Posterior vena cava (tissue), 2 donors: ENCODE results near the gene APPL2. TPM values are rescaled to one million over a fixed set of nuclear protein-coding genes. Genes with fewer than 3 reads are reported as not detected.

Source experiments
- DNase-seq: peaks from one replicate; pipeline ENCODE4 v3.0.0-alpha.2; 2020; ENCODE audit warnings: low spot score
- intact Hi-C, 2 donors: fragments of 100-400 bp; cut with DNase I; formaldehyde crosslinking; loops; one replicate each; pipeline versions ENCODE4 v1.14.1 to v1.14.2; 2022 to 2023
- long read RNA-seq, 2 donors: library from polyadenylated mRNA; unstranded; transcript quantifications; one replicate each; pipeline ENCODE4 v2.0.0, GENCODE V29; 2020 to 2021
- total RNA-seq, 2 donors: library from RNA; stranded (reverse); fragmentation: NEBNext Ultra II Directional; extraction: Animal tissue kit (Norgen Biotek cat#: 25700); gene quantifications; one replicate each; pipeline ENCODE4 v1.2.1, GENCODE V29; 2021
- donor health status: DM: yes; HTN: yes; CAD: no.
- donor health status: DM: yes; HTN: yes; CAD: no.

APPL2 gene, protein sequence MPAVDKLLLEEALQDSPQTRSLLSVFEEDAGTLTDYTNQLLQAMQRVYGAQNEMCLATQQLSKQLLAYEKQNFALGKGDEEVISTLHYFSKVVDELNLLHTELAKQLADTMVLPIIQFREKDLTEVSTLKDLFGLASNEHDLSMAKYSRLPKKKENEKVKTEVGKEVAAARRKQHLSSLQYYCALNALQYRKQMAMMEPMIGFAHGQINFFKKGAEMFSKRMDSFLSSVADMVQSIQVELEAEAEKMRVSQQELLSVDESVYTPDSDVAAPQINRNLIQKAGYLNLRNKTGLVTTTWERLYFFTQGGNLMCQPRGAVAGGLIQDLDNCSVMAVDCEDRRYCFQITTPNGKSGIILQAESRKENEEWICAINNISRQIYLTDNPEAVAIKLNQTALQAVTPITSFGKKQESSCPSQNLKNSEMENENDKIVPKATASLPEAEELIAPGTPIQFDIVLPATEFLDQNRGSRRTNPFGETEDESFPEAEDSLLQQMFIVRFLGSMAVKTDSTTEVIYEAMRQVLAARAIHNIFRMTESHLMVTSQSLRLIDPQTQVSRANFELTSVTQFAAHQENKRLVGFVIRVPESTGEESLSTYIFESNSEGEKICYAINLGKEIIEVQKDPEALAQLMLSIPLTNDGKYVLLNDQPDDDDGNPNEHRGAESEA
- total RNA-seq = 10 to 100 TPM; 40.3 to 41.2 TPM
- long read RNA-seq, donor 1, transcript APPL2-201 (21 exons, 3,239 nt) = major isoform, 20 of 38 reads
- long read RNA-seq, donor 1, partial matches to known transcripts = 8 of 38 reads
- long read RNA-seq, donor 1, other reads (novel, unspliced or antisense) = 10 of 38 reads
- long read RNA-seq, donor 2, transcript APPL2-213 (21 exons, 2,190 nt) = minor isoform, 7 of 68 reads
- long read RNA-seq, donor 2, transcript APPL2-201 (21 exons, 3,239 nt) = major isoform, 28 of 68 reads
- long read RNA-seq, donor 2, partial matches to known transcripts = 16 of 68 reads
- long read RNA-seq, donor 2, other reads (novel, unspliced or antisense) = 17 of 68 reads

DNA sequence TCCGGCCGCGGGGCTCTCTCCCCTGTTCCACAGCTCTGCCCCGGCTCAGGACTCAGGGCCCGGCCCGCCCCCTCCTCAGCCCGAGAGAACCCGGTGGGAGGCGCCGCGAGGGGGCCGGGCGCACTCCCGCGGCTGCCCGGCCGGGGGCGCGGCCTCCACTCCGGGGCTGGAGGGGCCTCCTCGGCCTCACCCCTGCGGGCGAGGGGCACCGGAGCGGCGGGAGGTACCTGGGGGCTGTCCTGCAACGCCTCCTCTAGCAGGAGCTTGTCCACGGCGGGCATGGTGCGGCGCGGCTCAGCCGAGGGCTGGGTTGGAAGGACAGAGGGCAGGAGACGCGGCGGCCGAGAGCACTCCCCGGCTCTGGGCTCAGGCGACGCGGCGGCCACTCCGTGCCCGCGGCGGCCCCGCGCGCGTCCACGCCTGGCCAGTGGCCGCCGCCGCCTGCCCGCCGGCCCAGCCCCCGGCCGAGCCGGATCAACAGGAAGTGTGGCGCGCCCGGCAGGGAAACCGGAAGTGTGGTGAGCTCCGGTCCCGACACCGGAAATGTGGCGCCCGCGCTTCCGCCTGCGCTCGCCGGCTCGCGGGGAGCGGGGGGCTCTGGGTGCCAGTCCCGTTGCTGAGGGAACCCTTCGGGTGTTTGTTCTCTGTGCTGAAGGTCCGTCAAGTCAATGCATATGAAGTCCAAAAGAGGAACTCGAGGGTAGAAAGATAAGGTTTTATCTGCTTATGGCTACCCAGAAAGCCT, at the start of gene APPL2:
Gene APPL2, minus strand, starts transcription at position 443 of the 745 bp plus-strand sequence. Its CDS starts 162 bp downstream, at position 281.
- peak; percentile 98 for DNase-seq
- intact Hi-C loops = no loop called here

DNA sequence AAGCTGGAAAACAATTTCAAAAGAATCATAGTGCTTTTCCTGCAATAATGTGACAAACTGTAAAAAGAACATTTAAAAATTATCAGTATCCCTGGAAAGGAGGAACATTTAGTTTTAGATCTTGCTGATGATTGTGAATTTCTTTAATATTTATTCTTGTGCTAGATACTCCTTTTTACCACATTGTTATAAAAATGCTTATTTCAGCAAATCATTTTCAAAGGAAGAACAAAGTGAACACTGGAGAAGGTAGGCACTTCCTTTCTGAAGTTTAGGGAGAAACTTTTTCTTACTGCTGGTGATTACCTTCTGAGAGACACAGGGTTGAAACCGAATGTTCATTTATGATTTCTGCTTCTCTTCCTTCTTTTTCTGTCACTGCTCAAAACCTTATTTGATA, 49.4 kb upstream of the APPL2 start:
- DNase-seq = no peak
- intact Hi-C loops = no loop called here

DNA sequence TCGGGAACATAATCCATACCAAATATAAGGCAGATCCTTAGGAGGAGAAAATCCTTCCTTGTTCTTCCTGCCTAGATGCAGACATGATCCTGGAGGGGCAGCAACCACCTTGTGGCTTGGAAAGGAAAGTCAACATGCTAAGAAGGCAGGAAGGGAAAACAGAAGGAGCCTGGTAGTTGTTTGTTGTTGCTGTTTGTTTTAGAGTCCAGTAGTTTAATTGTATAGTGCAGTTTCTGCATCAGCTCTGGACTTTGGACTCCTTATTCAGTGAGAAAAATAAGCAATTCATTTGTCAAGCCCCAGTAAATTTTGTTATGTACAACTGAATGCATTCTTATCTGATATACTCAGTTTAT, 45.7 kb upstream of the APPL2 start:
- intact Hi-C loops = no loop called here

DNA sequence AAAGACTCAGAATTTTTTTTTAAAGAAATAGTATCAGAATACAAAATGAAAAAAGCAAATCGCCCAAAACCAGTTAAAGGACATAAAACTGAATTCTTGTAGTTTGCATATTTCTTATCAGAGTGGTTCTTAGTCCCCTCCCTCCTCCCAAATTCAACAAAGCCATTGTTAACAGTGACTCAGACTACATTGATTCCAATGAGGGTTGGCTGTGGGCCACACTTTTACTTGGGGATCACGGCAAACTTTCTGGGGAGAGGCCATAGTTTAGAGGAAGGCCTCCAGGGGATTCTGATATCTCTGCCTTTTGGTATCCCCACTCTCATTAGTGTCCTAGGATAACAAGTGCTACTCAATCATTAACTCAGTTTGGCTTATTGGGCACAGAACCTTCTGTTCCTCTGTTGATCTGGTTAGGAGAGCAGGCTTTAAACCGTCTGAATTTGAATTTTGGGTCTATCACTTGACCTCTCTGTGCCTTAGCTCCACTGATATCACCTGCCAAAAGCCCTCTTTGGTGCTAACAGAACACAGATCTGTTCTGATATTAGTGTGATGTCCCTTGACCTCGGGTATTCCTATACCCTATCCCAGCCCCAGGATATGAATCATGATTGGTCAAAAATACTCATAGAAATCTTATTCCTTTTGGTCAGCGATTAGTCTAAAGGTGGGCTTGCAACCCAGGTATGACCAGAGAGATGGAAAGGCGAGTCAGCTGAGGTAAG, 45.2 kb upstream of the APPL2 start:
- intact Hi-C loops = no loop called here
- DNase-seq = no peak

More for the DNA sequence above, 45.7 kb upstream of the APPL2 start:
- DNase-seq = no peak

DNA sequence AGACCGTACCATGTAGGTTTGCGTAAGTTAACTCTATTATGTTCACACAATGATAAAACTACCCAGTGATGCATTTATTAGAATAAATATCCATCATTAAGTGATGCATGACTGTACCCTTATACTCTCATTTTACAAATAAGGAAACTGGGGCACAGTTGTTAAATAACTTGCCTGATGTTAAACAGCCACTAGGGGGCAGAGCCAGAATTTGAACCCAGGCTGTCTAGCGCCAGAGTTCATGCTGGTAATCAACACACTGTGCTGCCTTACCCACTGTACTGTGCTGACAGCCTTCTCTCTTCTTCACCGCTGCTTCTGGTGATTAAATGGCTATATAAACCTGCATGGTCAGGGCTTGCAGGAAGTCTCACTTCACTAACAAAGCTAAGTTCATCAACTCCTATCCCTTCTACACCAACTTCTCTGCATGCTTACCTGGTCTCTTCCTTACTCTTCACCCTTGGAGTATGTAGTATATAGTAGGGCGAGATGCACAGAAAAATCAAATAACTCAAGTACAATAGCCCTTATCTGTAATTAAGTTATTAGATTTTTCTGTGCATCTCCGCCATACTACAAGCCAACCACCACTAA, 43.6 kb upstream of the APPL2 start:
- no peak for DNase-seq
- intact Hi-C loops = no loop called here

DNA sequence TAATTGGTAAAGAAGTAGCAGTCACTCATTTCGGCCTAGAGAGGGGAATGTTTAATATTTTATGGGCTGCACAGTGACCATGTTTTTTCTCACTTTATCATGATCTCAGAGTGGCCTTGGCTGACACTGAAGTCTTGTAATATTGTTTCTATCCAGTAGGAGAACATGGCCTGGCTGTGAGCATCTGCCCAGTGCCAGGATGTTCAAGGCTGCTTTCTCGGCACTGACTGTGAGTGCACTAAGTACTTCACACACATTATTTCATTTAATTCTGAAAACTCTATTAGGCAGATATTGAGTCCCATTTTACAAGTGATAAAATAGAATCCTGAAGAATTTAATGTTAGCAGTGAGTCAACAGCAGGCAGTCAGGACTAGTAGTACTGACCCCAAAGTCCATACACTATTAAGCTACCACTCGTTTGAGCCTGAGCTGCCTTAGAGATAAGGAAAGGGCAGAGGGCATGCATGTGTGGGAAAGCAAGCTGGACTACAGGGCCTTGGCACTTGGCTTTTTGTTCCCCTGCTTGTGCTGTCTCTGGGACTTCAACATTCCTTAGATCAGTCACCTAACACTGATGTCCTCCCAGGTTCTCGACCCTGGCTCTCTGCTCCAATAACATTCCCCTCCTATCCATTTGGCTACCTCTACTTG, 42.2 kb upstream of the APPL2 start:
- intact Hi-C loops = no loop called here
- no peak for DNase-seq

DNA sequence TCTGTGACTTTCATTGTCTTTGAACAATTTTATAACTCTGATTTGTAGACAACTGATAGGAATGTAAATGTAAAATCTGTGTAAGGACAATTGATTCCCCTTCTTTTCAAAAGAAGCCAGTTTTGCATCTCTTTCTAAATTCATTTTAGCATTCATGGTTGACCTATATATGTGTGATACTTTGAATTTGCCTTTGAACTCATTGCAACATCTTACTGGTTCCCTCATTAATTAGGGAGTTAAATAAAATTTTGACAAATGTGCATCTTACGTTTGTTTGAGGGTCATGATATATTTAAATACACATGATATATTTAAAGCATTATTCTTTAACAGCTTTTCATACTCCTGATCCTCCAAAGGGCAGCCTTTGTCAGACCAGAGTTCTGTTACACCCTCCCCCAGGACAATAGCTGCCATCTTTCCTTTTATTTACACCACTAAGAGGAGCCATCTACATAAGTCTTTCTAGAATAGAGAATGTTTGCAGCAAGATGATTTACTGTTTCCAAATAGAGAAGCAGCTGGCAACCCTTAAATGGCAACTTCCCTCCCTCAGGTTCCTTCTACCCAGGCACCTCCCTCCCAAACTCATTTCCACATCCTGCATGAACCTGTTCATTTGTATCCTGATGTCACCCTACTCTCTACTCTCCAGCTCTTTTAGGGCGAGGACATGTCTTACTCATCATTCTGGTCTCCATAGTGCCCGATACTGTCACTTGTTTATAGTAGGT, 40.2 kb upstream of the APPL2 start:
- intact Hi-C loops = no loop called here
- DNase-seq = no peak

DNA sequence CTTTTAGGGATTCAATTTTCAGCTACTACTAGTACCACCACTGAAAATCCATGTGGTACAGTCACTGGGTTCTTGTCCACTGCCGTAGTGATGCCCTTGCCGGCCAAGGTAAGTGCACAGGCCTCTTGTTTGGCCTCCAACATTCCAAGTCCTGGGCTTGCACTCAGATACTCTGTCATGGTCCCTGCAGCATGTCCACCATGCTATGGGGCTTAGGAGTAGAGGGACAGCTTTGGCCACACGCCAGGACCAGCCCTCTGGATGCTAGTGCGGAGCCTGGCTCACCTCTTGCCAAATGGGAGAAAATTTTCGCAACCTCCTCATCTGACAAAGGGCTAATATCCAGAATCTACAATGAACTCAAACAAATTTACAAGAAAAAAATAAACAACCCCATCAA, 38.6 kb upstream of the APPL2 start:
- intact Hi-C loops = no loop called here

DNA sequence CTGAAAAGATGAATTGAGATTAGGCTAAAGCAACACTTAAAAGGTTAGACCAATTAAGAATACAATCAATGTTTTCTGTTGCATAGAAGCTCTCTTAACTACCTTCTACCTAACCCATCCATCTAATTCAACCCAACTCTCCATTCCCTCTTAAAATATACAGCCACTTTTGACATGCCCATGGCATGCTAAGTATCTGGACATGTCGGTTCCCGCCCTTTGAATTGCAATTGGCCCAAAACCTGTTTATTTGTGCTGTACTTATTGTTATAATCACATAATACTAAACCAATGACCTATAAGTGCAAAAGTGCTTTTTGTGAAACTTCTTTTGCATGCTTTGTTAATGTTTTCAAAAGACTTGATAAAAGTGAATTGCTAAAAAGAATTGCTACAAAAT, 37.6 kb upstream of the APPL2 start:
- intact Hi-C loops = no loop called here

More for the DNA sequence above, 38.6 kb upstream of the APPL2 start:
- DNase-seq = no peak

DNA sequence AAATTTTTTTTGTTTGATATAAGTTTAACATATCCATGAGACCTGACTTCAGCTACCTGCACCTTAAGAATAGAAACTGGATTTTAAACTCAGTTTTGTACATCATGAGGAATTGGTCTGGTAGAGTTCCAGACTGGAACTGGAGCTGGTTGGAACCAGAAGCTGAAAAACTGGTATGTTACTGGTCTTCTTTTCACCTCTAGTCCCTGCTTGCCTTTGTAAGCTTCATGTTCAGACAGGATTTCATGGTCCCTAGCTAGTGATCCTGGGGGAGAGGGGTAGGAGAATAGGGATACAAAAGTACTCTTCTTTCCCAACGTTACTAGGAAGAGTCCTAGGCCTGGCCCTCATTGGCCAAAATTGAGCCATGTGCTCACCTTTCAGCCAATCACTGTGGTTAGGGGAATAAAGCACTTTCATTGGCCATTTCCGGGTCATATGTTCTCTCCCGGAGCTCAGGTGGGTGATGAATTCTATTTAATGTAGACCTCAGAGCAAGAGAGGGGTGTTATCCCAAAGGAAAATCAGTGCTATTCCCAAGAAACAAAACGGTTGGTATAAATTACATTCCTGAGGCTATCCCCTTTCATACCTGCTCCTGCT, 36.9 kb upstream of the APPL2 start:
- no peak for DNase-seq
- intact Hi-C loops = no loop called here

More for the DNA sequence above, 37.6 kb upstream of the APPL2 start:
- no peak for DNase-seq

DNA sequence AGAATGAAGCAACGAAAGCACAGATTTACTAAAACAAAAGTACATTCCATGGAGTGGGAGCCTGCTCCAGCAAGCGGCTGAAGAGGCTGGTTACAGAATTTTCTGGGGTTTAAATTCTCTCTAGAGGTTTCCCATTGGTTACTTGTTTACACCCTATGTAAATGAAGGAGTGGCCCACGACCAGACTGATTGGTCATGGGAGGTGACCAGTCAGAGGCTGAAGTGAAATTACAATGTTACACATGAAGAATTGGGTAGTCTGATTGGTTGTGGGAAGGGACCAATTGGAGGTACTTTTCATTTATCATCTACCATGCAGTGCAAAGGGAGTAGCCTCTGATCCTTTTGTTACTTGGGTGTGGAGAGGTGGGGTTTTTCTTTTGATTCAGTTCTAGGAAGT, 36.2 kb upstream of the APPL2 start:
- no peak for DNase-seq
- intact Hi-C loops = no loop called here

DNA sequence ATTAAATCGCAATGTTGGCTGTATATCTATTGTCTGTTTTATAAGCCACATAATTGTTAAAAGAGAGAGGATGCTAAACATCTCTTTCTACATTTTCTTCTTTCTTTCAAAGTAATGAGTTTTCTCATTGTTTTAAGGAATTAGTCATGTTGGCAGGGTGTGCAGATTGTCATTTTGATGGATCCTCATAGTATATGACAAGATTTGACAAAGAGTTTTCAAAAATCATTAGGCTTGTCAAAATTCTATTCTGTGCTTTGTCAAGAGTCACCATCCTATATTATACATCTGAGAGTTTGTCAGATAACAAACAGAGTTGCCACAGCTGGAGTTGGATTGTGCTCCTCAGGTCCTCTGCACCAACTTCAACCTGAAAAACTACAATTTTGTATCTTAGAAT, 35.4 kb upstream of the APPL2 start:
- intact Hi-C loops = no loop called here
- no peak for DNase-seq

DNA sequence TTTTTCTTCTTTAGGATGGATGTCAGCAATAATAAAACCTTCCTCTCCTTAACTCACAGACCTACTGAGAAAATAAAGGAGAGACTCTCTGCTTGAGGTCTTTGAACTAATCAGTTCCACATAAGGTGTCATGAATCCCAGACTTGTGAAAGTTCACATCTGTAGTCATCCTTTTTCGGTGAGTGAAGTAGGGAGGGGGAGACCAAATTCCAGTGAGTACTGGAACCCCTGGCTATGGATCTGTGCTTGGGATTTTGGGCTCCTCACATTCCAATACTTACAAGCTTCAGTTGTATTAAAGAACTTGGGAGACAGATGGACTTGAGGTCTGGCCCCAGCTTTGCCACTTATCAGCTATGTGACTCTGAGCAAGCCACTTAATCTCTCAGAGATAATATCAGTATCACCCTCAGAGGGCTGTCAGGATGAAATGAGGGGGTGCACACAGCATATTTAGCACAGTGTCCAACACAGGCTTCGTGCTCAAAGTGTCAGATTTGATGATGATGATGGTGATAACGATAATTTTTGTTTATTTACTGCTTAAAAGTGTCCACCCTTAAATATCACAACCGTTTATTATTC, 34.8 kb upstream of the APPL2 start:
- intact Hi-C loops = no loop called here

DNA sequence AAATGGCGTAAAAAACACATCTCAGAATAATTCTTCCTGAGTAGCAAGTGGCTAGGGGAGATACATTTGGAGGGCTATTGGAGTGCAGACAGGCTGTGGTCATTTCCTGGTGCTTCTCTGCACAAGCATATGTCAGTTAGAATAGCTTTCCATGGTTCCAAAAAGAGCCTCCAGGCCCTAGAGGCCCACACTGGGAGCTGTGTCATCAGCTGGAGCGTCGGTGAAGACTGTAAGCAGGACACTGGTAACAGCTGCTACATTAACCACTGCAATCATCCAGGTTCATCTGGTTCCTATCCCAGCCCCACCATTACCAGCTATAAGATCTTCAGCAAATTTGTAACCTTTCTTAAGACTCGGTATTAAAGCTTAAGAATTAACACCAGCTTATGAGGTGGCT, 31.7 kb upstream of the APPL2 start:
- intact Hi-C loops = no loop called here
- no peak for DNase-seq

More for the DNA sequence above, 34.8 kb upstream of the APPL2 start:
- DNase-seq = no peak

DNA sequence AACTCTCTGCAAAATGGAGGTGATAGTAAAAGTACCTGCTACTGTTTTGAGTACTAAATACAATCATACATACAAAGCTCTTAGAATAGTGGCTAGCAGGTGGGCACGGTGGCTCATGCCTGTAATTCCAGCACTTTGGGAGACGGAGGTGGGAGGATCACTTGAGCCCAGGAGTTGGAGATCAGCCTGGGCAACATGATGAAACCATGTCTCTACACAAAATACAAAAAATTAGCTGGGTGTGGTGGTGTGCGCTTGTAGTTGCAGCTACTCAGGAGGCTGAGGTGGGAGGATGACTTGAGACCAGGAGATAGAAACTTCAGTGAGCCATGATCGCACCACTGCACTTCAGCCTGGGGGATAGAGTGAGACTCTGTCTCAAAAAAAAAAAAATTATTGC, 28.8 kb upstream of the APPL2 start:
- no peak for DNase-seq

DNA sequence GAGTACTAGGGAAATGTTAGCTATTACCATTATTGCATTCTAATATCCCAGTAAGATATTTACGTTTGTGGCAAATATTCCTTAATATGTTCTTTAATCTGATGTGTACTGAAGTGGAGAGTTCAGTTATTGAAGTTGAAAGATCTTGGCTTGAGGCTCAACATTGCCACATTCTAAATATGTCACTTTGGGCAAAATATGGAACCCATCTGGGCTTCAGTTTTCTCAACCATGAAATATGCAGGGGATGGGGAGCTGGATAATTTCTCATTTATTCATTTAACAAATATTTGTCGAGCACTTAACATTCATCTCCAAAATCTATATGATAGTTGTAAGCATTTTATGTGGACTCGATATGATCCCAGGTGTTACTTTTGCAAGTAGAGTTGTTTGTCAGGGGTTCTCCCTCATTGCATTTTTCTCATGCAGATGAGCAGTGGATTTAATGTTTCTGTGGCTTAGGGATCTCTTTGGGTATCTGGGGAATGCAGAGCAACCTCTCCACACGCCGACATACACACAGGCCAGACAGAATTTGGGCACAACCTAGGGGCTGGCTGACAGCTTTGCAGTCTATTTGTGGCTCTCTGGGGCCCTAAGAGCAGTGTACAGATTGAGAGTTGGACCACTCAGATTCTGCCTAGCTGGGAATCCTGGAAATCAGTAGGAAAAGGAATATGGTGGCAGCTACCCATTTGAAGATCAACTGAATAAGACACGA, 26.6 kb upstream of the APPL2 start:
- intact Hi-C loops = no loop called here
- no peak for DNase-seq

More for the DNA sequence above, 28.8 kb upstream of the APPL2 start:
- intact Hi-C loops = no loop called here
